A673 (cell line): ENCODE measurements around the gene TMEM244.

Source experiments
- EZH2 ChIP-seq: fragments of 200-600 bp; sonication (generic); IDR thresholded peaks from 2 replicates; pipeline ENCODE4 v1.6.1; 2017; ENCODE audit warnings: borderline replicate concordance, low read depth, mild to moderate bottlenecking, mixed read lengths, antibody characterized with exemption, low read length; ENCODE audit not compliant: poor library complexity, severe bottlenecking
- TF ChIP-seq, protein P1 (sequence below): fragments of 300-800, 200-600 bp; sonication (generic); conservative IDR thresholded peaks from 2 replicates; pipeline ENCODE4 v1.5.1; 2017; ENCODE audit warnings: low read depth, mild to moderate bottlenecking, antibody characterized with exemption, low read length, moderate library complexity, mixed read lengths

DNA sequence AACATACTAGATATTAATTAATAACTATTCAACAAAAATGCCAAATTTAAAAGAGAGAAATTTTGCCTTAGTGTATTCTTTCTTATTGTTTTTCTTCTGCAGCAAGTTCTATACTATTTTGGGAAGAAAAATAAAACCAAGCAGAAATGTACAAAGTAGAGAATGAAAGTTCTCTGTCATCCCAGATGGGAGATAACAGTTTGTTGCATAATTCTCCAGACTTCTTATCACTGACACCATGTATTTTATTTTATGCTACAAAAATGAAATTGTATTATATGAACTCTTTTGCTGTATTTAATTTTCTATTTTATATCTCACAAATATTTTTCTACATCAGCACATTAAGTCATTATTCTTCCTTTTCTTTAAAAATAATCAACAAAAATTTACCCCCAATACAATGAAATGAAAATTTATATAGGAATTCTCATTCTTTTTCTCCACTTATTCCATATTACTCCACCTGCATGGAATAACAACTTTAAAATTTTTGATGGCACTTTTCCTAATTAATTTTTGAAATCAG lies 18.2 kb downstream of the TMEM244 start:
- no peak for TF ChIP-seq EZH2
- TF ChIP-seq, protein P1, sequence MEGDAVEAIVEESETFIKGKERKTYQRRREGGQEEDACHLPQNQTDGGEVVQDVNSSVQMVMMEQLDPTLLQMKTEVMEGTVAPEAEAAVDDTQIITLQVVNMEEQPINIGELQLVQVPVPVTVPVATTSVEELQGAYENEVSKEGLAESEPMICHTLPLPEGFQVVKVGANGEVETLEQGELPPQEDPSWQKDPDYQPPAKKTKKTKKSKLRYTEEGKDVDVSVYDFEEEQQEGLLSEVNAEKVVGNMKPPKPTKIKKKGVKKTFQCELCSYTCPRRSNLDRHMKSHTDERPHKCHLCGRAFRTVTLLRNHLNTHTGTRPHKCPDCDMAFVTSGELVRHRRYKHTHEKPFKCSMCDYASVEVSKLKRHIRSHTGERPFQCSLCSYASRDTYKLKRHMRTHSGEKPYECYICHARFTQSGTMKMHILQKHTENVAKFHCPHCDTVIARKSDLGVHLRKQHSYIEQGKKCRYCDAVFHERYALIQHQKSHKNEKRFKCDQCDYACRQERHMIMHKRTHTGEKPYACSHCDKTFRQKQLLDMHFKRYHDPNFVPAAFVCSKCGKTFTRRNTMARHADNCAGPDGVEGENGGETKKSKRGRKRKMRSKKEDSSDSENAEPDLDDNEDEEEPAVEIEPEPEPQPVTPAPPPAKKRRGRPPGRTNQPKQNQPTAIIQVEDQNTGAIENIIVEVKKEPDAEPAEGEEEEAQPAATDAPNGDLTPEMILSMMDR = no peak
